Daoy (cell line): ENCODE measurements around the gene LAMA3. TPM values are rescaled to one million over a fixed set of nuclear protein-coding genes. Genes with fewer than 3 reads are reported as not detected.

ENCODE experiments used
- DNase-seq: peaks from one replicate; pipeline ENCODE4 v3.0.0-alpha.2; 2015; ENCODE audit warnings: low read depth
- total RNA-seq: library from RNA; depleted of rRNA; stranded (reverse); fragments of >200 nt; shearing (Covaris generic); gene quantifications from 2 replicates; pipeline ENCODE4 v1.2.3, GENCODE V29; 2014

Gene LAMA3
- total RNA-seq, 1 experiment from 2014 or later = 1.4 TPM

- no peak for DNase-seq
Observed at GRCh38 chr18:23776306-23776705, 87.1 kb downstream of the LAMA3 start.

- DNase-seq = no peak
Observed at GRCh38 chr18:23778828-23779227, 89.6 kb downstream of the LAMA3 start.

GRCh38 chr18:23779696-23780303 is 90.5 kb downstream of the LAMA3 start:
- peak; percentile 20 for DNase-seq

GRCh38 chr18:23784832-23785245 is 95.6 kb downstream of the LAMA3 start:
- DNase-seq = peak; percentile 64

GRCh38 chr18:23793051-23793450 is 103.8 kb downstream of the LAMA3 start:
- no peak for DNase-seq

- DNase-seq = no peak
Observed at GRCh38 chr18:23793985-23794867, 105.0 kb downstream of the LAMA3 start.

GRCh38 chr18:23798249-23798648 is 109.0 kb downstream of the LAMA3 start:
- no peak for DNase-seq

GRCh38 chr18:23798824-23799223 is 109.6 kb downstream of the LAMA3 start:
- no peak for DNase-seq

- DNase-seq = no peak
Observed at GRCh38 chr18:23799540-23799939, 110.3 kb downstream of the LAMA3 start.

- no peak for DNase-seq
Observed at GRCh38 chr18:23800902-23801301, 111.6 kb downstream of the LAMA3 start.

- no peak for DNase-seq
Observed at GRCh38 chr18:23802817-23803216, 113.6 kb downstream of the LAMA3 start.

- DNase-seq = no peak
Observed at GRCh38 chr18:23803755-23804154, 114.5 kb downstream of the LAMA3 start.

GRCh38 chr18:23805898-23806297 is 116.6 kb downstream of the LAMA3 start:
- DNase-seq = peak; percentile 33

- DNase-seq = no peak
Observed at GRCh38 chr18:23809415-23809814, 120.2 kb downstream of the LAMA3 start.

- no peak for DNase-seq
Observed at GRCh38 chr18:23810396-23810795, 121.1 kb downstream of the LAMA3 start.

GRCh38 chr18:23811176-23811575 is 121.9 kb downstream of the LAMA3 start:
- DNase-seq = no peak

GRCh38 chr18:23812546-23813440 is 123.5 kb downstream of the LAMA3 start:
- no peak for DNase-seq

- no peak for DNase-seq
Observed at GRCh38 chr18:23814991-23815614, 125.8 kb downstream of the LAMA3 start.

GRCh38 chr18:23816021-23816420 is 126.8 kb downstream of the LAMA3 start:
- DNase-seq = no peak

GRCh38 chr18:23816740-23817139 is 127.5 kb downstream of the LAMA3 start:
- no peak for DNase-seq

- no peak for DNase-seq
Observed at GRCh38 chr18:23819001-23819400, 129.7 kb downstream of the LAMA3 start.
